H7 (cell line): ENCODE data around the gene STAM. TPM values are rescaled to one million over a fixed set of nuclear protein-coding genes. Genes with fewer than 3 reads are reported as not detected.
A peak's percentile ranks its signal among the peaks of the same experiment; 100 is the strongest.

Experiments
- DNase-seq: peaks from one replicate; pipeline ENCODE4 v3.0.0; 2012
- H3K27me3 ChIP-seq: 2 replicates; pipeline ENCODE4 v1.6.0; 2011; ENCODE audit warnings: mild to moderate bottlenecking, low read length; ENCODE audit not compliant: control insufficient read depth, insufficient read depth
- H3K36me3 ChIP-seq: replicated peaks from 2 replicates; pipeline ENCODE4 v1.5.1; 2011; ENCODE audit warnings: low read length; ENCODE audit not compliant: control insufficient read depth, insufficient read depth
- H3K4me3 ChIP-seq: 2 replicates; pipeline ENCODE4 v1.5.1; 2011; ENCODE audit warnings: low read depth, mild to moderate bottlenecking, control low read depth, low read length, moderate library complexity; ENCODE audit not compliant: insufficient read depth
- total RNA-seq: library from RNA; depleted of rRNA; stranded (reverse); fragments of >200 nt; shearing (Covaris generic); gene quantifications from 2 replicates; pipeline ENCODE4 v1.2.3, GENCODE V29; 2014; rRNA removed

STAM gene
- total RNA-seq = 21.6 and 25.4 TPM in 2 replicates

GRCh38 chr10:17643755-17644484 lies at the start of gene STAM:
Gene STAM, plus strand, starts transcription at chr10:17644151. Its CDS starts 189 bp downstream, at chr10:17644340.
- Histone ChIP-seq H3K27me3 (no peaks in the 10 kb centered on the region), H3K4me3 (peak within 1 kb of the TSS; percentile 93), H3K36me3 (no peaks in the 10 kb centered on the region)
- peak; percentile 88 for DNase-seq

- Histone ChIP-seq H3K36me3 (no peaks in the 10 kb centered on the region), H3K4me3 (no peak overlapping the region), H3K27me3 (no peaks in the 10 kb centered on the region)
- no peak for DNase-seq
Observed at GRCh38 chr10:17597386-17597785, 46.6 kb upstream of the STAM start.

- no peak overlapping the region for H3K4me3 ChIP-seq
- no peaks in the 10 kb centered on the region for H3K36me3 ChIP-seq
- no peaks in the 10 kb centered on the region for H3K27me3 ChIP-seq
- DNase-seq = peak; percentile 43
Observed at GRCh38 chr10:17599089-17599488, 44.9 kb upstream of the STAM start.

- H3K27me3 ChIP-seq = no peaks in the 10 kb centered on the region
- DNase-seq = no peak
- H3K4me3 ChIP-seq = no peak overlapping the region
- H3K36me3 ChIP-seq = no peaks in the 10 kb centered on the region
Observed at GRCh38 chr10:17605936-17606335, 38.0 kb upstream of the STAM start.

GRCh38 chr10:17606547-17607040 lies 37.4 kb upstream of the STAM start:
- no peaks in the 10 kb centered on the region for H3K27me3 ChIP-seq
- no peak for DNase-seq
- no peaks in the 10 kb centered on the region for H3K36me3 ChIP-seq

GRCh38 chr10:17607060-17607459 lies 36.9 kb upstream of the STAM start:
- DNase-seq = no peak
- Histone ChIP-seq H3K27me3 (no peaks in the 10 kb centered on the region), H3K36me3 (no peaks in the 10 kb centered on the region), H3K4me3 (no peak overlapping the region)

More at GRCh38 chr10:17606547-17607040, 37.4 kb upstream of the STAM start:
- no peak overlapping the region for H3K4me3 ChIP-seq

- DNase-seq = peak; percentile 57
Observed at GRCh38 chr10:17607603-17608332, 36.2 kb upstream of the STAM start.

GRCh38 chr10:17609523-17610079 lies 34.4 kb upstream of the STAM start:
- no peak overlapping the region for H3K4me3 ChIP-seq
- H3K36me3 ChIP-seq = no peaks in the 10 kb centered on the region
- no peaks in the 10 kb centered on the region for H3K27me3 ChIP-seq
- DNase-seq = no peak

More at GRCh38 chr10:17607603-17608332, 36.2 kb upstream of the STAM start:
- Histone ChIP-seq H3K4me3 (no peak overlapping the region), H3K27me3 (no peaks in the 10 kb centered on the region), H3K36me3 (no peaks in the 10 kb centered on the region)

- H3K27me3 ChIP-seq = no peaks in the 10 kb centered on the region; the same call in 1 of the 2 replicates
- peak overlapping the region; percentile 78 for H3K4me3 ChIP-seq
- DNase-seq = peak; percentile 93
Observed at GRCh38 chr10:17616403-17617030, 27.4 kb upstream of the STAM start.

GRCh38 chr10:17617031-17617911 lies 26.7 kb upstream of the STAM start, which contains the start of gene HACD1:
Gene HACD1, minus strand, starts transcription at chr10:17617374. Its CDS starts 35 bp downstream, at chr10:17617339.
- Histone ChIP-seq H3K27me3 (no peaks in the 10 kb centered on the region; the same call in 1 of the 2 replicates), H3K4me3 (peak within 1 kb of the TSS; percentile 78), H3K36me3 (no peaks in the 10 kb centered on the region)
- peak; percentile 97 for DNase-seq

More at GRCh38 chr10:17616403-17617030, 27.4 kb upstream of the STAM start:
- no peaks in the 10 kb centered on the region for H3K36me3 ChIP-seq

GRCh38 chr10:17622061-17622460 lies 21.9 kb upstream of the STAM start:
- Histone ChIP-seq H3K4me3 (no peak overlapping the region), H3K36me3 (no peaks in the 10 kb centered on the region), H3K27me3 (no peaks in the 10 kb centered on the region; the same call in 1 of the 2 replicates)
- DNase-seq = no peak

- Histone ChIP-seq H3K36me3 (no peaks in the 10 kb centered on the region), H3K27me3 (no peaks in the 10 kb centered on the region), H3K4me3 (no peak overlapping the region)
- DNase-seq = no peak
Observed at GRCh38 chr10:17624996-17625395, 19.0 kb upstream of the STAM start.

- DNase-seq = no peak
- Histone ChIP-seq H3K4me3 (no peak overlapping the region), H3K27me3 (no peaks in the 10 kb centered on the region), H3K36me3 (no peaks in the 10 kb centered on the region)
Observed at GRCh38 chr10:17626656-17627055, 17.3 kb upstream of the STAM start.
